Gastrocnemius medialis (tissue), 4 donors: Measurements from ENCODE around the gene FCN2. TPM values are rescaled to one million over a fixed set of nuclear protein-coding genes. Genes with fewer than 3 reads are reported as not detected.

ENCODE experiments used
- ATAC-seq, 2 donors: fragments of 150-250 bp; one replicate each; pipeline ENCODE4 v1.9.1; 2016
- DNase-seq, 2 donors: peaks; one replicate each; pipeline ENCODE4 v3.0.0-alpha.2; 2019
- H3K27ac ChIP-seq, 4 donors: fragments of 200-600 bp; sonication (generic); 1 replicate in 1 of 4; 2 replicates in 3 of 4; pipeline ENCODE4 v1.5.1; 2016 to 2018; ENCODE audit warnings: mild to moderate bottlenecking in 2 of 4, moderate library complexity in 1 of 4
- H3K27me3 ChIP-seq, 3 donors: fragments of 200-600 bp; sonication (generic) in 2 of 3; 1 replicate in 1 of 3; 2 replicates in 2 of 3; pipeline versions ENCODE4 v1.5.1 to v1.6.0; 2016 to 2019; ENCODE audit warnings: mild to moderate bottlenecking in 1 of 3, moderate library complexity in 1 of 3
- H3K36me3 ChIP-seq, 2 donors: fragments of 200-600 bp; sonication (generic) in 1 of 2; one replicate each; pipeline ENCODE4 v1.5.1; 2017 to 2018
- H3K4me1 ChIP-seq, 2 donors: fragments of 200-600 bp; sonication (generic) in 1 of 2; one replicate each; pipeline ENCODE4 v1.5.1; 2016 to 2017; ENCODE audit warnings: mild to moderate bottlenecking in 2 of 2
- H3K4me3 ChIP-seq, 4 donors: fragments of 200-600 bp; sonication (generic) in 3 of 4; 1 replicate in 1 of 4; 2 replicates in 3 of 4; pipeline ENCODE4 v1.5.1; 2016 to 2019; ENCODE audit warnings: mild to moderate bottlenecking in 2 of 4
- H3K9me3 ChIP-seq, 3 donors: fragments of 200-600 bp; sonication (generic) in 2 of 3; 1 replicate in 1 of 3; 2 replicates in 2 of 3; pipeline ENCODE4 v1.5.1; 2016 to 2019
- CTCF ChIP-seq, 5 experiments: fragments of 450-650 bp in 3 of 5; fragments of 200-600 bp in 2 of 5; sonication (generic) in 2 of 5; IDR thresholded peaks in 4 of 5; conservative IDR thresholded peaks in 1 of 5; 1 replicate in 4 of 5; 2 replicates in 1 of 5; pipeline ENCODE4 v1.5.1; 2016 to 2019; ENCODE audit warnings: antibody characterized with exemption in 5 of 5, mild to moderate bottlenecking in 3 of 5, moderate library complexity in 3 of 5
- POLR2A ChIP-seq, 2 donors: fragments of 450-650 bp; IDR thresholded peaks; one replicate each; pipeline ENCODE4 v1.6.1; 2017; ENCODE audit warnings: antibody characterized with exemption in 2 of 2, mild to moderate bottlenecking in 2 of 2, moderate library complexity in 2 of 2
- in situ Hi-C, 4 donors: fragments of 200-750 bp; cut with MboI; loops; one replicate each; pipeline versions ENCODE4 v1.15.0 to v1.8.0; 2017; ENCODE audit warnings: low sequenced_read_pairs in 4 of 4
- intact Hi-C: fragments of 100-400 bp; cut with DNase I; formaldehyde crosslinking; loops from one replicate; pipeline ENCODE4 v1.15.1; 2023; ENCODE audit warnings: low total_unique reads
- total RNA-seq, 4 donors: library from RNA; depleted of rRNA; stranded (reverse); fragments of >200 nt; gene quantifications; one replicate each; pipeline versions ENCODE4 v1.1.0 to v1.2.3, GENCODE V29; 2016

FCN2 gene
- total RNA-seq, 4 donors from 2014 or later = not detected

GRCh38 chr9:134840511-134840910 is 40.1 kb upstream of the FCN2 start:
- H3K9me3 ChIP-seq = no peaks in the 10 kb centered on the region
- in situ Hi-C loops = no loop called here
- intact Hi-C loops = no loop called here
- no peaks in the 10 kb centered on the region for H3K36me3 ChIP-seq
- no peak overlapping the region for H3K4me3 ChIP-seq
- DNase-seq = no peak
- H3K4me1 ChIP-seq = no peaks in the 10 kb centered on the region
- H3K27me3 ChIP-seq = no peaks in the 10 kb centered on the region
- ATAC-seq = no peak
- TF ChIP-seq CTCF (IDR thresholded peaks at IDR 0.05 in 4 of 5, conservative IDR thresholded peaks at IDR 0.05 in 1 of 5) = no peak
- no peak for TF ChIP-seq POLR2A (IDR thresholded peaks at IDR 0.05)
- no peak overlapping the region for H3K27ac ChIP-seq

GRCh38 chr9:134841180-134841904 is 39.3 kb upstream of the FCN2 start:
- Histone ChIP-seq H3K9me3 (no peaks in the 10 kb centered on the region), H3K27ac (no peak overlapping the region), H3K4me1 (no peaks in the 10 kb centered on the region), H3K27me3 (no peaks in the 10 kb centered on the region), H3K36me3 (no peaks in the 10 kb centered on the region), H3K4me3 (no peak overlapping the region)
- intact Hi-C loops = no loop called here
- in situ Hi-C loops = no loop called here
- TF ChIP-seq CTCF (IDR thresholded peaks at IDR 0.05 in 4 of 5, conservative IDR thresholded peaks at IDR 0.05 in 1 of 5) (no peak), POLR2A (IDR thresholded peaks at IDR 0.05) (no peak)
- DNase-seq (no peak), ATAC-seq (no peak)

GRCh38 chr9:134842321-134842720 is 38.3 kb upstream of the FCN2 start:
- intact Hi-C loops (no loop called here), in situ Hi-C loops (no loop called here)
- H3K4me1 ChIP-seq = no peaks in the 10 kb centered on the region
- H3K36me3 ChIP-seq = no peaks in the 10 kb centered on the region
- no peak overlapping the region for H3K27ac ChIP-seq
- H3K4me3 ChIP-seq = no peak overlapping the region
- H3K9me3 ChIP-seq = no peaks in the 10 kb centered on the region
- ATAC-seq (no peak), DNase-seq (no peak)
- H3K27me3 ChIP-seq = no peaks in the 10 kb centered on the region
- TF ChIP-seq POLR2A (IDR thresholded peaks at IDR 0.05) = no peak
- no peak for TF ChIP-seq CTCF (IDR thresholded peaks at IDR 0.05 in 4 of 5, conservative IDR thresholded peaks at IDR 0.05 in 1 of 5)

- intact Hi-C loops (no loop called here), in situ Hi-C loops (no loop called here)
- H3K27me3 ChIP-seq = no peaks in the 10 kb centered on the region
- no peaks in the 10 kb centered on the region for H3K36me3 ChIP-seq
- TF ChIP-seq CTCF (IDR thresholded peaks at IDR 0.05 in 4 of 5, conservative IDR thresholded peaks at IDR 0.05 in 1 of 5) (no peak), POLR2A (IDR thresholded peaks at IDR 0.05) (no peak)
- ATAC-seq (no peak), DNase-seq (no peak)
- H3K4me3 ChIP-seq = no peak overlapping the region
- no peak overlapping the region for H3K27ac ChIP-seq
- H3K4me1 ChIP-seq = no peaks in the 10 kb centered on the region
- no peaks in the 10 kb centered on the region for H3K9me3 ChIP-seq
These were observed 36.9 kb upstream of the FCN2 start for GRCh38 chr9:134843740-134844139.

- in situ Hi-C loops (no loop called here), intact Hi-C loops (no loop called here)
- Histone ChIP-seq H3K9me3 (no peaks in the 10 kb centered on the region), H3K4me1 (no peaks in the 10 kb centered on the region), H3K27me3 (no peaks in the 10 kb centered on the region), H3K27ac (no peak overlapping the region), H3K4me3 (no peak overlapping the region), H3K36me3 (no peaks in the 10 kb centered on the region)
- ATAC-seq (no peak), DNase-seq (no peak)
- no peak for TF ChIP-seq POLR2A (IDR thresholded peaks at IDR 0.05)
- no peak for TF ChIP-seq CTCF (IDR thresholded peaks at IDR 0.05 in 4 of 5, conservative IDR thresholded peaks at IDR 0.05 in 1 of 5)
These were observed 35.8 kb upstream of the FCN2 start for GRCh38 chr9:134844821-134845220.
